Measurements from ENCODE around the gene STXBP5.

STXBP5 gene

GRCh38 chr6:147207837-147208754 lies 3.9 kb downstream of the STXBP5 start:
- in situ Hi-C loops (cut with MboI; ENCODE audit: low pct_unique_long_range_greater_than_20kb, low sequenced_read_pairs, unreplicated experiment) = no loop called here
- TF ChIP-seq CTCF (IDR thresholded peaks at IDR 0.05; ENCODE audit: extremely low read depth, insufficient read depth, missing control alignments) = no peak
- DNase-seq (ENCODE audit: low spot score) = no peak

- no peak for TF ChIP-seq CTCF (IDR thresholded peaks at IDR 0.05; ENCODE audit: extremely low read depth, insufficient read depth, missing control alignments)
- no peak for DNase-seq (ENCODE audit: low spot score)
- in situ Hi-C loops (cut with MboI; ENCODE audit: low pct_unique_long_range_greater_than_20kb, low sequenced_read_pairs, unreplicated experiment) = no loop called here
These were observed 5.7 kb downstream of the STXBP5 start for GRCh38 chr6:147209762-147210449.

GRCh38 chr6:147211349-147211748 lies 7.1 kb downstream of the STXBP5 start:
- DNase-seq (ENCODE audit: low spot score) = no peak
- in situ Hi-C loops (cut with MboI; ENCODE audit: low pct_unique_long_range_greater_than_20kb, low sequenced_read_pairs, unreplicated experiment) = no loop called here
- TF ChIP-seq CTCF (IDR thresholded peaks at IDR 0.05; ENCODE audit: extremely low read depth, insufficient read depth, missing control alignments) = no peak

GRCh38 chr6:147211831-147212230 lies 7.6 kb downstream of the STXBP5 start:
- in situ Hi-C loops (cut with MboI; ENCODE audit: low pct_unique_long_range_greater_than_20kb, low sequenced_read_pairs, unreplicated experiment) = no loop called here
- no peak for TF ChIP-seq CTCF (IDR thresholded peaks at IDR 0.05; ENCODE audit: extremely low read depth, insufficient read depth, missing control alignments)
- DNase-seq (ENCODE audit: low spot score) = no peak

- DNase-seq (ENCODE audit: low spot score) = no peak
- TF ChIP-seq CTCF (IDR thresholded peaks at IDR 0.05; ENCODE audit: extremely low read depth, insufficient read depth, missing control alignments) = no peak
- in situ Hi-C loops (cut with MboI; ENCODE audit: low pct_unique_long_range_greater_than_20kb, low sequenced_read_pairs, unreplicated experiment) = no loop called here
These were observed 8.4 kb downstream of the STXBP5 start for GRCh38 chr6:147212622-147213021.

- in situ Hi-C loops (cut with MboI; ENCODE audit: low pct_unique_long_range_greater_than_20kb, low sequenced_read_pairs, unreplicated experiment) = no loop called here
- TF ChIP-seq CTCF (IDR thresholded peaks at IDR 0.05; ENCODE audit: extremely low read depth, insufficient read depth, missing control alignments) = no peak
- no peak for DNase-seq (ENCODE audit: low spot score)
These were observed 9.6 kb downstream of the STXBP5 start for GRCh38 chr6:147213772-147214171.
